IMR-90 (cell line): ENCODE data around the gene PTPRN2.

Experiments
- CEBPB ChIP-seq: IDR thresholded peaks from 2 replicates; pipeline ENCODE4 v1.6.1; 2012; ENCODE audit warnings: low read depth, low read length, improper control_type of control experiment
- CHD1 ChIP-seq: IDR thresholded peaks from 2 replicates; pipeline ENCODE4 v1.6.1; 2012; ENCODE audit warnings: low read depth, low read length, improper control_type of control experiment
- CTCF ChIP-seq: conservative IDR thresholded peaks from 2 replicates; pipeline ENCODE4 v1.5.1; 2012; ENCODE audit warnings: mild to moderate bottlenecking, low read depth, low read length, improper control_type of control experiment
- MAFK ChIP-seq: IDR thresholded peaks from 2 replicates; pipeline ENCODE4 v1.6.1; 2012; ENCODE audit warnings: low read depth, low read length, improper control_type of control experiment
- POLR2A ChIP-seq: IDR thresholded peaks from 2 replicates; pipeline ENCODE4 v1.6.1; 2012; ENCODE audit warnings: mild to moderate bottlenecking, low read depth, low read length
- RAD21 ChIP-seq: IDR thresholded peaks from 2 replicates; pipeline ENCODE4 v1.6.1; 2012; ENCODE audit warnings: low read length, improper control_type of control experiment
- RFX5 ChIP-seq: IDR thresholded peaks from 2 replicates; pipeline ENCODE4 v1.8.0; 2012; ENCODE audit warnings: low read depth, mild to moderate bottlenecking, low read length, moderate library complexity
- SMC3 ChIP-seq: fragments of 150-350 bp; IDR thresholded peaks from 2 replicates; pipeline ENCODE4 v1.6.1; 2016; ENCODE audit warnings: low read depth, mild to moderate bottlenecking, antibody characterized with exemption, low read length, moderate library complexity
- USF2 ChIP-seq: fragments of 150-350 bp; IDR thresholded peaks from 2 replicates; pipeline ENCODE4 v1.6.1; 2017; ENCODE audit warnings: mild to moderate bottlenecking, antibody characterized with exemption, low read length, low read depth

- TF ChIP-seq POLR2A (no peak), CTCF (no peak), RAD21 (no peak), SMC3 (no peak), MAFK (no peak), USF2 (no peak), CEBPB (no peak), RFX5 (no peak), CHD1 (no peak)
Observed at GRCh38 chr7:157694376-157694665, 893.3 kb downstream of the PTPRN2 start.
